ENCODE data around the gene KPRP. TPM values are rescaled to one million over a fixed set of nuclear protein-coding genes. Genes with fewer than 3 reads are reported as not detected.

KPRP gene
- total RNA-seq, 1 experiment from 2014 or later = not detected

DNA sequence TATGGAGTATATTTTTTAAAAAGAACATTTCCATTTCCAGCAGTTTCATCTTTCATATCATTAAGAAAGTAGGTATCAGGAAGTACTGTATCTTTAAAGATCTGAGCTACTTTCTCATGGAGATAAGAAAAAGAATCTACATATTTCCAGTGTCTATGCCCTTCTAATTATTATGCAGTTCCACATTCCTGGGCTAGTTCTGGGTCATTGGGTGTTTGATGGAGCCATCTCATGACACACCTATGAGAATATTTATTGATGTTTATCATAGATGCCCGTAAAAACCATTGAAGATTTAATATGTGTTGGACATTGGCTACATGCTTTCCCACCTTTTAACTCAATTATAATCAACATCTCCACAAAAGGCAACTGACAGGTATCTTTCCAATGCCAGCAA, 28.8 kb upstream of the KPRP start:
- Histone ChIP-seq H3K4me3 (ENCODE audit: low read depth, low read length, poor library complexity, severe bottlenecking) (no peak overlapping the region), H3K27me3 (replicated peaks; ENCODE audit: insufficient read depth, low read depth, low read length, poor library complexity) (peaks cover 6% of the 10 kb centered on the region), H3K27ac (ENCODE audit: low read depth, low read length, poor library complexity, severe bottlenecking) (no peak overlapping the region), H3K9me3 (ENCODE audit: low read depth, low read length, poor library complexity, severe bottlenecking) (no peaks in the 10 kb centered on the region), H3K4me1 (ENCODE audit: insufficient read depth, low read length, poor library complexity, severe bottlenecking) (no peaks in the 10 kb centered on the region), H3K36me3 (ENCODE audit: insufficient read depth, low read length, poor library complexity, severe bottlenecking) (no peaks in the 10 kb centered on the region)
- CTCF ChIA-PET = no interaction called here
- no peak for DNase-seq (ENCODE audit: low spot score)
- no TSS peak for BruUV-seq (replicated peaks)
- POLR2A ChIA-PET (ENCODE audit: low non-redundant PET) = no interaction called here
- TF ChIP-seq CTCF (conservative IDR thresholded peaks at IDR 0.05; ENCODE audit: low read depth, low read length) (no peak), EZH2 (IDR thresholded peaks at IDR 0.05; ENCODE audit: borderline replicate concordance, low read depth, low read length, poor library complexity, severe bottlenecking) (no peak)
- intact Hi-C loops (cut with micrococcal nuclease; ENCODE audit: unreplicated experiment) = no loop called here

- ChIA-PET POLR2A (ENCODE audit: low non-redundant PET) (no interaction called here), CTCF (no interaction called here)
- Histone ChIP-seq H3K4me1 (ENCODE audit: insufficient read depth, low read length, poor library complexity, severe bottlenecking) (no peaks in the 10 kb centered on the region), H3K36me3 (ENCODE audit: insufficient read depth, low read length, poor library complexity, severe bottlenecking) (no peaks in the 10 kb centered on the region), H3K27ac (ENCODE audit: low read depth, low read length, poor library complexity, severe bottlenecking) (no peak overlapping the region), H3K27me3 (replicated peaks; ENCODE audit: insufficient read depth, low read depth, low read length, poor library complexity) (peaks cover 5% of the 10 kb centered on the region), H3K9me3 (ENCODE audit: low read depth, low read length, poor library complexity, severe bottlenecking) (no peaks in the 10 kb centered on the region), H3K4me3 (ENCODE audit: low read depth, low read length, poor library complexity, severe bottlenecking) (no peak overlapping the region)
- TF ChIP-seq CTCF (conservative IDR thresholded peaks at IDR 0.05; ENCODE audit: low read depth, low read length) (peak; percentile 41), EZH2 (IDR thresholded peaks at IDR 0.05; ENCODE audit: borderline replicate concordance, low read depth, low read length, poor library complexity, severe bottlenecking) (no peak)
- DNase-seq (ENCODE audit: low spot score) = no peak
- no TSS peak for BruUV-seq (replicated peaks)
- intact Hi-C loops (cut with micrococcal nuclease; ENCODE audit: unreplicated experiment) = no loop called here
Measured at GRCh38 chr1:152735648-152736047, 22.2 kb upstream of the KPRP start.

DNA sequence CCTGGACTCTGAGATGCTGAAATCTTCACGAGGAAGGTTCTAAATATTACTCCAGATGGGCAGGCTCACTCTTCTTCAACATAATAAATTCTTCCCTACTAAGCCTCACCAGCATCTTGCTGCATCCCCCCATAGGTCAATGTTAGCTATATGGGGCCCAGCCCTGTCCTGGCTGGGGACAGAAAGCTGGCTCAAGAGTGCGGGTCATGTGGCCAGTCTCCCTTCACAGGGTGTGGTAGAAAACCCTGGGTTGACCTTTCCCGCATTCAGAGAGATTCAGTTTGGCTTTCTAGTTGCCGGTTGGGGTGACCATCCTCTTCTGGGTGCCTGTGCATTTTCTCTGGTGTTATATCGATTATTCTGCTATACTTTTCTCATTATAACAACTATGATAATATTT, 19.8 kb upstream of the KPRP start:
- ChIA-PET POLR2A (ENCODE audit: low non-redundant PET) (no interaction called here), CTCF (no interaction called here)
- no peak overlapping the region for H3K4me3 ChIP-seq (ENCODE audit: low read depth, low read length, poor library complexity, severe bottlenecking)
- intact Hi-C loops (cut with micrococcal nuclease; ENCODE audit: unreplicated experiment) = no loop called here
- no peak for DNase-seq (ENCODE audit: low spot score)
- no peaks in the 10 kb centered on the region for H3K4me1 ChIP-seq (ENCODE audit: insufficient read depth, low read length, poor library complexity, severe bottlenecking)
- no peaks in the 10 kb centered on the region for H3K9me3 ChIP-seq (ENCODE audit: low read depth, low read length, poor library complexity, severe bottlenecking)
- H3K36me3 ChIP-seq (ENCODE audit: insufficient read depth, low read length, poor library complexity, severe bottlenecking) = no peaks in the 10 kb centered on the region
- BruUV-seq (replicated peaks) = no TSS peak
- no peak for TF ChIP-seq EZH2 (IDR thresholded peaks at IDR 0.05; ENCODE audit: borderline replicate concordance, low read depth, low read length, poor library complexity, severe bottlenecking)
- no peak for TF ChIP-seq CTCF (conservative IDR thresholded peaks at IDR 0.05; ENCODE audit: low read depth, low read length)
- H3K27ac ChIP-seq (ENCODE audit: low read depth, low read length, poor library complexity, severe bottlenecking) = no peak overlapping the region
- peaks cover 5% of the 10 kb centered on the region for H3K27me3 ChIP-seq (replicated peaks; ENCODE audit: insufficient read depth, low read depth, low read length, poor library complexity)
